ENCODE measurements around the gene AIG1.

Gene AIG1

DNA sequence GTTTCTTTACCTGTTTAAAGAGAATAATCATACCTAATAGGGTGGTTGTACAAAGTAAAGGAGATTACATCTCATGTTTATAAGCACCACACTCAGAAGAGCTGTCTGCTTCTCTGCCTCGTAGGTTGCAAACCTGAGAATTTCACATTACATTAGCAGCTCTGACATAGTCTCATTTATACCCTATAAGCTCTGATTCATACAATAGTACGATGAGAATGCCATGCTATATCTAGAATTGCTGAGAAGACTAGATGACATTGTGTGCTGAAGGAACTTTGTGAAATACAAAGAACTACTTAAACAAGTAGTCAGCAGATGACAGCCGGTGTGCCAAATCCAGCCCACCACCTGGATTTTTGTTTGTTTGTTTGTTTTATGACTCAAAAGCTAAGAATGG lies 268.6 kb downstream of the AIG1 start:
- Histone ChIP-seq H3K27me3 (ENCODE audit: insufficient read depth, poor library complexity, severe bottlenecking) (no peaks in the 10 kb centered on the region), H3K27ac (ENCODE audit: poor library complexity, severe bottlenecking) (peak overlapping the region; percentile 97), H3K4me1 (ENCODE audit: insufficient read depth, poor library complexity, severe bottlenecking) (peaks cover 77% of the 10 kb centered on the region), H3K36me3 (ENCODE audit: low read depth) (peaks cover 9% of the 10 kb centered on the region), H3K4me3 (ENCODE audit: severe bottlenecking) (no peak overlapping the region), H3K9me3 (ENCODE audit: severe bottlenecking) (no peaks in the 10 kb centered on the region)
- ATAC-seq (ENCODE audit: low read depth) (peak; percentile 60), DNase-seq (ENCODE audit: low spot score) (no peak)
- TF ChIP-seq, protein P1, sequence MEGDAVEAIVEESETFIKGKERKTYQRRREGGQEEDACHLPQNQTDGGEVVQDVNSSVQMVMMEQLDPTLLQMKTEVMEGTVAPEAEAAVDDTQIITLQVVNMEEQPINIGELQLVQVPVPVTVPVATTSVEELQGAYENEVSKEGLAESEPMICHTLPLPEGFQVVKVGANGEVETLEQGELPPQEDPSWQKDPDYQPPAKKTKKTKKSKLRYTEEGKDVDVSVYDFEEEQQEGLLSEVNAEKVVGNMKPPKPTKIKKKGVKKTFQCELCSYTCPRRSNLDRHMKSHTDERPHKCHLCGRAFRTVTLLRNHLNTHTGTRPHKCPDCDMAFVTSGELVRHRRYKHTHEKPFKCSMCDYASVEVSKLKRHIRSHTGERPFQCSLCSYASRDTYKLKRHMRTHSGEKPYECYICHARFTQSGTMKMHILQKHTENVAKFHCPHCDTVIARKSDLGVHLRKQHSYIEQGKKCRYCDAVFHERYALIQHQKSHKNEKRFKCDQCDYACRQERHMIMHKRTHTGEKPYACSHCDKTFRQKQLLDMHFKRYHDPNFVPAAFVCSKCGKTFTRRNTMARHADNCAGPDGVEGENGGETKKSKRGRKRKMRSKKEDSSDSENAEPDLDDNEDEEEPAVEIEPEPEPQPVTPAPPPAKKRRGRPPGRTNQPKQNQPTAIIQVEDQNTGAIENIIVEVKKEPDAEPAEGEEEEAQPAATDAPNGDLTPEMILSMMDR (IDR thresholded peaks at IDR 0.05; ENCODE audit: poor library complexity, severe bottlenecking): no peak

DNA sequence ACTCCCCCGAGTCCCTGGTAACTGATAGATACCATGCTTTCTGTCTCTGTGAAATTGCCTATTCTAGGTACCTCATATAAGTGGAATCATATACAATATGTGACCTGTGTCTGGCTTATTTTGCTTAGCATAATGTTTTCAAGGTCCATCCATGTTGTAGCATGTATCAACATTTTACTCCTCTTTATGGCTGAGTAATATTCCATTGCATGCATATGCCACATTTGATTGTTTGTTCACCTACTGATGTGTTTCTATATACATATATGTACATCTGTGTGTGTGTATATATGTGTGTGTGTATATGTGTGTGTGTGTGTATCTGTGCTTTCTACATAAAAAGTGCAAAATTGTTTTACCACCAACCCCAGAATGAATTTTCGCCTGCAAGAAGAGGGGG lies 270.7 kb downstream of the AIG1 start:
- Histone ChIP-seq H3K4me3 (ENCODE audit: severe bottlenecking) (no peak overlapping the region), H3K9me3 (ENCODE audit: severe bottlenecking) (no peaks in the 10 kb centered on the region), H3K4me1 (ENCODE audit: insufficient read depth, poor library complexity, severe bottlenecking) (peaks cover 71% of the 10 kb centered on the region), H3K27ac (ENCODE audit: poor library complexity, severe bottlenecking) (peak overlapping the region; percentile 97), H3K27me3 (ENCODE audit: insufficient read depth, poor library complexity, severe bottlenecking) (no peaks in the 10 kb centered on the region), H3K36me3 (ENCODE audit: low read depth) (peaks cover 21% of the 10 kb centered on the region)
- TF ChIP-seq, protein P1 (IDR thresholded peaks at IDR 0.05; ENCODE audit: poor library complexity, severe bottlenecking): no peak
- ATAC-seq (ENCODE audit: low read depth): no peak
- DNase-seq (ENCODE audit: low spot score): no peak

DNA sequence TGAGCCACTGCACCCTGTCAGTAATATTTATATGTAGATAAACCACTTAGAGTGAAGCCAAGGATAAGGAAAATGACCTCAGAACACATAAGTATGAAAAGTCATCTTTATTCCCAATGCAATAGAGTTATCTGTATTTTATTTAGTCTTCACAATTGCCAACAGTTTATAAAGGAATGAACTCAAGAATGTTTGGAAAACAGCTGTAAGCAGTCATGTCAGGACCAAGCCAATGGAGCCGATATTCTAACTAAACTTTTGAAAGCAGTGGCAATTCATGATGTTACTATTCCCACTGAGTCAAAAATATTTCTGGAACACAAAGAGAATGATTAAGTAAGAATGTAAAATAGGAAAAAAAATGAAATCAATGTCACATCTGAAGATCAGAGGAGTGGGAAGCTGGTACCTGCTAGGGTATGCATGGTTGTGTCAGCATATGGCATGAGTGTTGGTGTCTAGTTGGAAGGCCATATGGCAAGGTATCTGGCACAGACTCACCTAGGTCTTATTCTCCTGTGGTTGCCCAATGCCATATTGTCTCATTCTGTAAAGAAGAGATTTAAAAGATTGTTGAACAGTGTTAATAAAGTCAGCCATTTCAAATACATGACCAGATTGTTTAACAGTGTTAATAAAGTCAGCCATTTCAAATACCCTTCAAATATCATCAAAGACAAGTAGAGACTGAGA lies 271.6 kb downstream of the AIG1 start:
- Histone ChIP-seq H3K4me1 (ENCODE audit: insufficient read depth, poor library complexity, severe bottlenecking) (peaks cover 76% of the 10 kb centered on the region), H3K27ac (ENCODE audit: poor library complexity, severe bottlenecking) (peak overlapping the region; percentile 97), H3K9me3 (ENCODE audit: severe bottlenecking) (no peaks in the 10 kb centered on the region), H3K27me3 (ENCODE audit: insufficient read depth, poor library complexity, severe bottlenecking) (no peaks in the 10 kb centered on the region), H3K4me3 (ENCODE audit: severe bottlenecking) (no peak overlapping the region), H3K36me3 (ENCODE audit: low read depth) (peaks cover 21% of the 10 kb centered on the region)
- DNase-seq (ENCODE audit: low spot score) (no peak), ATAC-seq (ENCODE audit: low read depth) (no peak)
- TF ChIP-seq, protein P1 (IDR thresholded peaks at IDR 0.05; ENCODE audit: poor library complexity, severe bottlenecking): no peak

GRCh38 chr6:143333081-143333480 lies 272.4 kb downstream of the AIG1 start:
- no peaks in the 10 kb centered on the region for H3K9me3 ChIP-seq (ENCODE audit: severe bottlenecking)
- peaks cover 21% of the 10 kb centered on the region for H3K36me3 ChIP-seq (ENCODE audit: low read depth)
- peak overlapping the region; percentile 97 for H3K27ac ChIP-seq (ENCODE audit: poor library complexity, severe bottlenecking)
- ATAC-seq (ENCODE audit: low read depth) (peak; percentile 80), DNase-seq (ENCODE audit: low spot score) (peak; percentile 82)
- no peaks in the 10 kb centered on the region for H3K27me3 ChIP-seq (ENCODE audit: insufficient read depth, poor library complexity, severe bottlenecking)
- H3K4me3 ChIP-seq (ENCODE audit: severe bottlenecking): no peak overlapping the region
- peaks cover 70% of the 10 kb centered on the region for H3K4me1 ChIP-seq (ENCODE audit: insufficient read depth, poor library complexity, severe bottlenecking)
- TF ChIP-seq, protein P1 (IDR thresholded peaks at IDR 0.05; ENCODE audit: poor library complexity, severe bottlenecking): no peak

All from RWPE2 (cell line).